Posterior cingulate gyrus (tissue), 11 donors: ENCODE results near the gene SPAG16.
"Not testable (repeated sequence)": the region's sequence is repeated elsewhere in the genome, so short reads cannot be mapped to it uniquely, and the experiment has no call there.

Source experiments
- DNase-seq, 10 donors: peaks; one replicate each; pipeline versions ENCODE4 v3.0.0 to v3.0.0-alpha.2; 2020 to 2021; ENCODE audit warnings: mixed read lengths in 3 of 10
- intact Hi-C: fragments of 100-400 bp; cut with DNase I; formaldehyde crosslinking; loops from one replicate; pipeline ENCODE4 v1.15.1; 2023

Gene SPAG16

DNA sequence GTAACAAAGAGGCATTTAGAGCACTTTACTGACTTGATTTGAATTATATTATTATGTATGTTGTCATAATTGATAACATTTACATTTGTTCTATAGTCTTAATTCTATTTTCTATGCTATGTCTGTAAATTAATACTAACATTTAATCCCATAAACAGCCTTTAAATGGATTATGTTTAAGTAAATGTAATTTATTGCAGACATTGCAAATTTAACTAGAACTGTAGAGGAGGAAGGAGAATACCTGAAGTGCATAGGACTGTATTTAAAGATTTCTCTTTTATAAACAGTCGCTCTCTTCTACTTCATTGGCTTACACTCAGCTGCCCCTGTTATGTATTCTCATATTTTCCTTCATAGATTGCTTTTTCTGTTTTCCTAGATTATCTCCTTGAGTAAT is 92.4 kb downstream of the SPAG16 start:
- intact Hi-C loops, result no loop called here
- no peak for DNase-seq

DNA sequence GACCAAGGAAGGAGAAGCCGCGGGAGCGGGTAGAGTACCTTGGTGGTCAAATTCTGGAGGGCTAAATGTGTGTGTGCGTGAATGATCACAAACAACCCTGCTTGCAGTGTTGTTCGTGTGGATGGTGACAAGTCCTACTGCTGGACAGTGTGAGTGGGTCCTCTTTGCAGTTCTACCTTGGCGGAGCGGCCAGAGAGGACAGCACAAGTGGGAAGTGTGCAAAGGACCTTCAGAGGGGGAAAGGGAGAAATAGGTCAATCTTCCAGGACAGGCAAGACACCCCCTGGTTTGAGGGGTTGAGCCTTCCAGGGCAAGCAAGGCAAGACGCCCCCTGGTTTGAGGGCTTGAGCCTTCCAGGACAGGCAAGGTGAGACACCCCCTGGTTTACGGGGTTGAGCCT is 122.8 kb downstream of the SPAG16 start:
- intact Hi-C loops, result not testable (repeated sequence)
- peak in 2 of 10 donors; percentile 29 to 66 for DNase-seq

DNA sequence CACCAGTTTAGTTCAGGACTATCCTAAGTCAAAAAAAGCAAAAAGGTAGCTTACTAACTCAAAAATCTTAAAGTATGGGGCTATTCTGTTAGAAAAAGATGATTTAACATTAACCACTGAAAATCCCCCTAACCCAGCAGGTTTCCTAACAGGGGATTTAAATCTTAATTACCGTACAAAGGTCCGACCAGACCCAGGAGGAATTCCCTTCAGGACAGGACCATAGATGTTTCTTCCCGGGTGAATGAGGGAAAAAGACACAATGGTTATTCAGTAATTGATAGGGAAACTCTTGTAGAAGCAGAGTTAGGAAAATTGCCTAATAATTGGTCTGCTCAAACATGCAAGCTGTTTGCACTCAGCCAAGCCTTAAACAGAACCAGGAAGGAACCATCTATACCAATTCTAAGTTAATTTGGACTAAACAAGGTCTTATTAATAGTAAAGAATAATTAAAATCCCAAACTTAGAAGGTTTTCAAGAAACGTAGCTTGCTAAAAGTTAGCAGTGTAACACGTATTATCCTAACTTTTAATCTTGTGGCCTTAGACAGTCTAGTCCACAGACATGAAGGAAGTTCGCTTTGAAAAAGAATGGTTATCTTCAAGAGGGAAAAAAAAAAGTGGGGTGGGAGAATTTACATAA is 124.3 kb downstream of the SPAG16 start:
- DNase-seq, intact Hi-C loops: not testable (repeated sequence)

DNA sequence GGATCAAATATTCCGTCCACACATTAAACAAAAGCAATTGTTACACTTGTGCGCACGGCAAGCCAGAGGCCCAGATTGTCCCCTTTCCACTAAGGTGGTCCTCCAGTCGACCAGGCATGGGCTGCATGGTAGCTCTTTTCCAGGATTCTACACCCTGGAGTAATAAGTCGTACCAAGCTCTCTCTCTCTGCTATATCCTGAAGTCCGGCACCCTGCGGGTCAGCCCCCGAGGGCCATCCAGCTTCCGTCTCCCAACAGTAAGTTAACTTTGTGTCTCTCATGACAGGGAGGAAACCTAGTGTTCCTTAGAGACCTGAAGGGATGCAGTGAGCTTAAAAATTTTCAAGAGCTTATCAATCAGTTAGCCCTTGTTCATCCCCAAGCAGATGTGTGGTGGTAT is 126.4 kb downstream of the SPAG16 start:
- DNase-seq, result peak in 2 of 10 donors; percentile 39 to 61

DNA sequence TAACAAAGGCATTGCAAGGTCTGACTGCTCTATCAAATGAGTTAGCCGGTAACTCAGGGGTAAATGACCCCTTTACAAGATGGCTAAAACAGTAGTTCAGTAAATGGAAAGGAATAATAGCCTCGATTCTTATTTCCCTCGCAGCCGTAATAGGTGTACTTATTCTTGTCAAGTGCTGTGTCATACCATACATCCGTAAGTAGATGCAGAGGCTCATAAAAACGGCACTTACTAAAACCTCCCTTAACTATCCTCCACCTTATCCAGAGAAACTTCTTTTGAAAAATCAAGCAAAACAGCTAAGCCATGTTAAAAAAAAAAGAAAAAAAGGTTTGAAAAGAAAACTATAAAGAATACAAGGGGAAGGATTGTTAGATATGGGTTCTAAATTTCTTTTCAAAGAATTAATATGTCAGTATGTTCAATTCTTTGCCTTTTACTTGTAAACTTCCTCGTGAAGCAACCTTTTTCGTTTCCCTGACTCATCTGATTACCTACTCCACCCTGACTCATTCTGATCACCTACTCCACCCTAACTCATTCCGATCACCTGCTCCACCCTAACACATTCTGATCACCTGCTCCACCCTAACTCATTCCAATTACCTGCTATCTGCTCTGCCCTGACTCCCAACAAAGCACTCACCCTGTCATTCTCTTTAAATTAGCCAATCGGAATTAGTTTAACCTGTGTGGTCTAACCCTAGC is 127.5 kb downstream of the SPAG16 start:
- DNase-seq, result no peak
- intact Hi-C loops, result no loop called here

More for the DNA sequence above, 126.4 kb downstream of the SPAG16 start:
- intact Hi-C loops, result not testable (repeated sequence)

DNA sequence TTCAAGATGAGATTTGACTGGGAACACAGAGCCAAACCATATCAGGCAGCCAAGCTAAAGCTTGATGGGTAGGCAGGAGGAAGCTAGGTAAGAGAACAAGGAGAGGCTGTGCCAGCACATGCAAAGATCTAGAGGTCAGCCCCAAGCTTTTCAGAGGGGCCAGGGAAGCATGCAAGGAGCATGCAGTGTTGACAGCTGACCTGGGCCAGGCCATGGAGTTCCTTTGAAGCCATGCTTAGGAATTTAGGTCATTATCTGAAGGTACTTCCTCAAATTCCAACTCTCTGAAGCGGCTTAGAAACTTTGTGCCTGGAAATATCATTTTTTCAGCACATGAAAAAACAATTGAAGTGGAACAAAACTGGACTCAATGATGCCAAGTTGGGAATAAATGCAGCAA is 130.8 kb downstream of the SPAG16 start:
- intact Hi-C loops, result no loop called here
- peak in 1 of 10 donors; percentile 24 for DNase-seq

DNA sequence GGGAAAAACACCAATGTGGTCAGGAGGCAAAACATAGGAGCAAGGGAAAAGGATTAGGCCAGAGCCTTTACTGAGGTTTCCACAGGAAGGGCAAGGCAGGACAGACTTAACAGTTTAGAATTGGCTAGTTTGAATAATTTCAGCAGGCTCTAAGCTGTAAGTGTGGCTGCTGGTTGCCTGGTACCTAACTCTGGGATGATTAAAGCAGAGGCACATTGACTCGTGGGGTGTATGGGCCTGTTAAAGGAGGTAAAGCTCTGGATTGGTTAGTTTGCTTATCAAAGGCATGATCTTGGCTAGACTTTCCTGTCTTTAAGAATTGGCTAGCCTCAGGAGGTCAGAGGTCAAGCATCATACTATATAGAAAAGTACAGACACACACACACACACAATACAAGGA is 132.6 kb downstream of the SPAG16 start:
- DNase-seq, result no peak
- intact Hi-C loops, result no loop called here

DNA sequence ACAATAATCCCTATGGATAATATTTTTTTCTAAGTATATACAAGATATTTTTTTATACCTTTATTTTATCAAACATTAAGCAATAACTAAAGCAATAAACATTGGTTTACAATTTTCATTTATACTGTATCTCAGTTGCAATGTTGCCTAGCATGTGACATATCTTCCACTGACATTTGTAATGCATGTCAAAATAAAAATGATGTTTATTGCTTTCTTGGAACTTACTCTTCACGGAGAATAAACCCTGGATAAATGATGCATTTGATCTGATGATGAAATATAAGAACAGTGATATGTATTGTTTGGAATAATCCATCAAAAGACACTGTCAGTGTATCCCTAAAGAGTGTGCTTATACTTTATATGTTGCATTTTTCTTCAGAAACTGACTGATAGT is 135.7 kb downstream of the SPAG16 start:
- DNase-seq, result no peak
- intact Hi-C loops, result no loop called here

DNA sequence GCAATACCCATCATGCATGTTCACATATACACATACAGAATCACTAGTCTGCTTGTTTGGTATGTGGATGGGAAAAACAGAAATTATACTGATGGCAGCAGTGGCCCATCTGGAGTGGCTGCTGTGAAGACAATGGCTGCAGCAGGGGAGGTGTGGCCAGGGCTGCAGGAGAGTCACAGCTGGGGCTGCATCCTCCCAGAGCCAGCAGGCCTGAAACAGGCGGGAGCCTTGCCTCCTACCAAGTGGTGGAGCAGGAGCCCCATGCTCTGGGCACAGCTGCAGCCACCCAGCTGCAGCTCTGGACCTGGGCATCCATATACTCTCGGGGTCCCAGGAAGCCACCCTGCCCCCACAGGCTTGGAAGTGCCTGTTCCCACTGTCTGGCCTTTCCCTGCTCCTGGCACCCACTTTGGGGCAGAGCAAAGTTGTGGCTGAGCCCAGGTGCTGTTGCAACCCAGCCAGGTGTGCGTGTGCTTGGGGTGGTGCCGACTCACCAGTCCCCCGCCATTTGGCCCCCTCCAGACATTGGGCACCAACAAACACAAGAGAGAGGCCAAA is 136.6 kb downstream of the SPAG16 start:
- peak in 2 of 10 donors; percentile 63 to 67 for DNase-seq
- intact Hi-C loops, result no loop called here

DNA sequence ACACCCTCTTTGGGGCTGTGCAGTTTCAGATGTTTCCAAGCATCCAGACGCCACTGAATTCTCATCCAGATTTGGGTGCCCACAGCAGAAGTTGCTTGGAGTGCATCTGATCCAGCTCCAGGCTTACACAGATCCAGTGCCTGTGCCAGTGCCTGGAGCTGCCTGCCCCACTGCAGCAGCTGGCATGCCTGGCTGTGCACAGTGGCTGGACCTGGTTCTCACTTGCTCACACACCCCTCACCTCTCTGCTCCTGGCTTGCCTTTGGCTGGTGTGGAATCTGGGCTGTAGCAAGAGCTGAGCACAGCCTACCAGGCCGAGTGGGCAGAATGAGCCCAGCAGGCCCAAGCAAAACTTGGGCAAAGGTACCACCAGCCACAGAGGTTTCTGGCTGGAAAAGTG is 137.9 kb downstream of the SPAG16 start:
- intact Hi-C loops, result no loop called here
- DNase-seq, result peak in 1 of 10 donors; percentile 36

DNA sequence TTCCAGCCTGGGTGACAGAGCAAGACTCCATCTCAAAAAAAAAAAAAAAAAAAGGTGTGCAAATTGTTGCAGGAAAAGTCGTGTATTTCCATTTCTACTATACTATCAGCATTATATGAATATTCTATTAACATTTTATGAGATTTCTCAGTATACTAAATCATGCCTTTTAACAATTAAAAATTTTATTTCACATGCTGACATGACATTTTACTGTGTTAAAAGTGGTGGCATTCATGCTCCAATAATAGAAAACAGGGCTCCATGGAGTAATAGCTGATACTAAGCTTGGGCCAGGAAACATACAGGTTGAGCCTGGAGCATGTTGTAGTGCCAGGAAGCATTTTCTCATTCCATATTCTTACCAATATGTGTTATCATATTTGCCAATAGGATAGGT is 141.4 kb downstream of the SPAG16 start:
- DNase-seq, result no peak
- intact Hi-C loops, result no loop called here

DNA sequence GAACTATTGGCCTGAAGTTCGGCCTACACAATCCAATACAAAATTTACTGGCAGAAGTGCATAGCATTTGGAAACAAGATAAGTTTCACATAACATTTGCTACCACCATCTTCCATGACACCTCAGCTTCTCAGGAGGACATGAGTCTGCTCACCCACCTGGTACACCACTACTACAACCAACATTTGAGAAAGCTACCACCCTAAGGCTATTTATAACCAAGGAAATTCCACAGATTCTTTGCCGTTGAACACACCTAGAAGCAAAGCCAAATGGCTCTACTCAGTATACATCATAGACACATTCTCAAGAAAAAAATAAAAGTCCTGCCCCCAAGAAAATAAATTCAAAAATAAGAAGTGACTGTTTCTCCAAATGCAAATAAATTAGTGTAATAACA is 145.3 kb downstream of the SPAG16 start:
- DNase-seq, result no peak

DNA sequence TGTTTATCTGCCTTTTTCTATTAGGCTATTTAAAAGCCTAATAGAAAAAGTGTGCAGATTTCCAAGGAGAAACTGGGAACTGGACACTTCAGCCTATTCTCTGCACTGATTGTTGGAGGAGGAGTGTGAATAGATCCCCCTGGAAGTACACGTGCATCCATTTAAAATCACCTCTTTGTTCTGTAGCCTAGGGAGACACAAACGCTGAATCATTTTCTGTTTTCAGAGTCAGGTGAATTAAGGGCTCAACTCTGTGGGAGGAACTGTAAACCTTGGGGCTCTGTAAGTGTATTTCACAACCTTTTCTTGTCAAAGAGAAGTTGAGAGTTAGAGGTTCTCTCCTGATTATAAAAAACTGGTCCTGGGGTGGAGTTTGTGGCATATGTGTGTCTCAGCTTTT is 159.7 kb downstream of the SPAG16 start:
- DNase-seq, result no peak
- intact Hi-C loops, result no loop called here

More for the DNA sequence above, 145.3 kb downstream of the SPAG16 start:
- intact Hi-C loops, result no loop called here

DNA sequence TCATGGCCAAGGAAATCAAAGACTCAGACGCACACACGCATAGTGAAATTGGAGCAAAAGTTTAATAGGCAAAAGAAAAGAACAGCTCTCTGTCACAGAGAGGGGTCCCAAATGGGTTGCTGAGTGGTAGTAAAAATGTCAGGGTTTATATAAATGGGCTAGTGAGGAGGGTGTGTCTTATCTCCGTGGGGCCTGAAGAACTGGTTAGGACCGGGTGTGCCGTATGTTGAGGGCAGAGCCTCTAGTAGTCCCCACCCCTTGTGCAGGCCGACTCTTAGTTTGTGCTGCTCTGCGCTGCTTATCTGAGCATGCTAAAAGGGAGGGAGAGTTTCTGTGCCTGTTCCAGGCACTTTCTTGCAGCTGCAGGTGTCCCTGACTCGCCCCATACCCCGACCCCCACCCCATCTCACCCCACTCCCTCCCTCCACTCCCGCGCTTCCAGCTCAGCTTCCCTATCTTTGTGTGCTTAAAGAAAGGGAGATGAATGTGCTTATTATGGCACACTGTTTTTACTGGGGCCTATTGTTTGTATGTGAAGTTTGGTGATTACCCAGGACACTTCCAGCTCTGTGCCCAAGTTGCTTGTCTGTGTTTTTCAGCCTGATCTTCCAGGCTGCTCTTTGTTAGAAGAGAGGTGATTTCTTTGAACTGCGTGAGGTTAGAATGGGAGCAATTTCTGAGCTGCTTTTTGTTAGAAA is 167.4 kb downstream of the SPAG16 start:
- no peak for DNase-seq

DNA sequence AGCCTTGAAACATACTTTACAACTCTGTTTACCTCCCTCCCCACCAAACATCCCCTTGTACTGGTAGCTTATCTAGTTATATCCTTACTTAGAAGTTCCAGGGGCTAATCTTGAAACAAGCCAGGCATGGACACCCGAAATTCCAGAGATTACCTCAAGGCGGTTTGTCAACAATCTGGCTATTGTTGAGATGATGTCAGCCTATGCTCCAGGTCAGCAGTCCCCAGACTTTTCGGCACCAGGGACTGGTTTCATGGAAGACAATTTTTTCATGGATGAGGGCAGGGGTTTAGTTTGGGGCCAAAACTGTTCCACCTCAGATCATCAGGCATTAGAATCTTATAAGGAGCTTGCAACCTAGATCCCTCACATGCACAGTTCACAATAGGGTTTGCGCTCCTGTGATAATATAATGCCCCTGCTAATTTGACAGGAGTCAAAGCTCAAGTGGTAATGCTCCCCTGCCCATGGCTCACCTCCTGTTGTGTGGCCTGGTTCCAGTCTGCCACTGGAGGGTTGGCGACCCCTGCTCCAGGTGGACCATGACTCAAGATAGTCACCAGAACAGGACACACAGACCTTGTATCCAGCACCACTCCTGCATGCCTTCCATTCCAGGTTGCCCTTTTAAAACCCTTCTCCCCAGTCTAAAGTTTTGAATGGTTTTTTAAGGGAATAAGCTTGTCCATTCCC is 171.2 kb downstream of the SPAG16 start:
- peak in 1 of 10 donors; percentile 3 for DNase-seq
- intact Hi-C loops, result no loop called here

More for the DNA sequence above, 167.4 kb downstream of the SPAG16 start:
- intact Hi-C loops, result no loop called here

DNA sequence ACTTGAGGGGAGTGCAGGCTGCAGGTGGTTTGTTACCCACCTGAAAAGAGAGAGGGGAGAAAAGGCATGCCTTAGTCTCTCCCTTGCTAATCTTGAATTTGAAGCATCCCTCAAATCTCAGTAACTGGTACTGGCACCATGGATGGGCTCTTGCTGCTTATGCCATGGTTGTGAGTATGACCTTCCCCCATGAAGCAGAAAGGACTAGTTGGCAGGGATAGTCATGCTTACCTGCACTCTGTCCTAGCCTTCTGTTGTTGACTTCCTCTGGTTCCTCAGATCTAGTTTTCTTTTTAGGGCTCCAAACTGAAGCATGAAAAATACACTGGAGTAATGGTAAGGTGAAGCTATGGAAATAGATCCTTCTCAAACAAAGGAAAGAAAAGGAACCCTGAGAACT is 191.2 kb downstream of the SPAG16 start:
- intact Hi-C loops, result no loop called here
- no peak for DNase-seq

DNA sequence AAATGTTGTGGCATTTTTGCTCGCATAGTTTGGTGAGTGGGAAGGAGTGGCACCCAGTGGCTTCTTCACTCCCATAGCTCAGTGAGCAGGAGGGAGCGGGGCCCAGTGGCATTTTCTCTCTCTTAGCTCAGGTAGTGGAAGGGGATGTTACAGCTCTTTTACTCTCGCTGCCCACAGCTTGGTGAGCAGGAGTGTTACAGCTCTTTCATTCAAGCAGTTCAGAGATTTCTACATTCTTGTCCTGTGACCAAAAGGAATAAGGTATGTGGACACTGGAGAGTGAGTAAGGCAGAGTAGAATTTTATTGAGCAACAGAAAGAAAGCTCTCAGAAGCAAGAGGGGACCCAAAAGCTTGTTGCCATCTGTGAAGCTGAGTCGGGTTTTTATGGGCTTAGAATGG is 192.4 kb downstream of the SPAG16 start:
- DNase-seq, result no peak
- intact Hi-C loops, result no loop called here

DNA sequence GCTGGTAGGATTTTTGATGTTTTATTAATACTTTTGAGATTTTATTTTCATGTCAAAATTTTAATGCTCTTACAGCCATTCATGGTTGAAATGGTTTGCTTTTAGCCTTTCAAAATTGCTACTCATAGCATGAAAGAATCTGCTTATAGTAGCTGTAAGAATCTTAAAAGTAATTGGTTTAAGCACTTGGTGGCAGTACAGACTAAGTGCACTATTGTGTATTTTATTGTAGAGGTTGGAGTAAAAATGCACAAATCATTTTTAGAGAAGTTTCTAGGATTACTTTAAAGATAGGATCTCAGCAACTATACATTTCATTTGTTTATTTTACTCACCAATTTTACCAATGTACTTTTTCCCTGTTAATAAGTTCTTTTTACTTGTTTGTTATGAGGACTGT is 205.8 kb downstream of the SPAG16 start:
- no peak for DNase-seq
- intact Hi-C loops, result no loop called here

DNA sequence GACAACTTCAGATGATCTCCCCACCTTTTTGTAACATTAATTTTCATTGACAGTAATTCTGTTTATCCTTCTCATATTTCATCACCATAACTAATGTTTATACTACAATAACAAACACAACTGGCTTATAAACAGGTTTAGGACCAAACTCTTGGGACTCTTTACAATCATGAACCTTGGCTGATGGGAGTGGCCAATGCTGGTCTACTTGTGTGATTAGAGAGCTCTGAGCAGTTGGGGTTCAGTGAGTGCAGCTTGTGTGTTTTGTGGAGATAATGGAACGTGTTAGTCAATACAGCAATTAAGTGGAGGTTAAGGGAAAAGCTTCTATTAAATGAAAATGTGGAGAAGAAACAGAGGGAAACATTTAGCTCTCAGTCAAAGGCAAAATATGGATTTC is 207.1 kb downstream of the SPAG16 start:
- intact Hi-C loops, result no loop called here
- DNase-seq, result no peak

DNA sequence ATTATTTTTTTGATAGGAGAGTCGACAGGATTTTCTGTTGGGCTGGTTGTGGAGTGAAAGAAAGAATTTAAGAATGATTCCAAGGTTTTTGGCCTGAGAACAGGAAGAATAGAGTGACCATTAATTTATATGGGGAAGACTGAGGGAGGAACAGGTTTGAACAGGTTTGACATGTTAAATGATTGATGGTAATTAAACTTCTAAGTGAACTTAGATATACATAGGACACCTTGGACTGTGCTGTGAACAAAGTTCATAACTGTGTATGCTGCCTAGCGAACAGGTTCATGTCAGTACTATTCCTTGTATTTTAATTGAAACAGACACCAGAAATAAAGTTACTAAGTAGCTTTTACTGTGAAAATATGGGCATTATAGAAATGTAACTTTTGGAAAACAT is 212.0 kb downstream of the SPAG16 start:
- DNase-seq, result no peak
- intact Hi-C loops, result no loop called here

DNA sequence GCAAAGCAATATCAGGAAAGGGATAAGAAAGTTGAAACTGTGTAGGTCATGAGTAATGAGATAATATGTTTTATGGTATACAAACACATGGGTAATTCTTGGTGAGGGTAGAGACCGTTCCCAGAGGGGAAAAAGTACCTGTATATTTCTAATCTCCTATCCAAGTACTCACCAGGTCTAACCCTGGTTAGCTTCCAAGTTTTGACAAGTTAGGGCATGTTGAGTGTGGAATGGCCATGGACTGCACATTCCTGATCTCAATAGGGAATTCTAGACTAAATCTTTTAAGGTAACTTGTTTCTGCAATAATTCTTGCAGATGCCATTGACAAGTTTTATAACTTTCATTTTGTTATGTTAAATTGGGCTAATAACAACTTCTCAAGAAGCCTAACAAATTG is 216.6 kb downstream of the SPAG16 start:
- DNase-seq, result no peak
- intact Hi-C loops, result no loop called here
